Effector memory CD4-positive, alpha-beta T cell (primary cell): ENCODE measurements around the gene GSG1L.

ENCODE experiments used
- DNase-seq, 3 donors: peaks; one replicate each; pipeline ENCODE4 v3.0.0-alpha.2; 2020
- H3K27ac ChIP-seq: 2 replicates; pipeline ENCODE4 v1.7.0; 2013; ENCODE audit warnings: mild to moderate bottlenecking, low read length, moderate library complexity; ENCODE audit not compliant: insufficient read depth, poor library complexity, severe bottlenecking
- H3K27me3 ChIP-seq: replicated peaks from 2 replicates; pipeline ENCODE4 v1.7.0; 2013; ENCODE audit warnings: mild to moderate bottlenecking, low read length; ENCODE audit not compliant: insufficient read depth, control insufficient read depth, poor library complexity, severe bottlenecking
- H3K36me3 ChIP-seq: 2 replicates; pipeline ENCODE4 v1.7.0; 2013; ENCODE audit warnings: mild to moderate bottlenecking, low read length, moderate library complexity; ENCODE audit not compliant: control insufficient read depth, insufficient read depth
- H3K4me1 ChIP-seq: 2 replicates; pipeline ENCODE4 v1.7.0; 2013; ENCODE audit warnings: low read length, mild to moderate bottlenecking; ENCODE audit not compliant: control insufficient read depth, insufficient read depth, poor library complexity, severe bottlenecking
- H3K4me3 ChIP-seq: 2 replicates; pipeline ENCODE4 v1.7.0; 2013; ENCODE audit warnings: low read length, low read depth, mild to moderate bottlenecking; ENCODE audit not compliant: insufficient read depth, poor library complexity, severe bottlenecking
- H3K9me3 ChIP-seq: 2 replicates; pipeline ENCODE4 v1.7.0; 2013; ENCODE audit warnings: mild to moderate bottlenecking, low read length, moderate library complexity; ENCODE audit not compliant: control insufficient read depth

Gene GSG1L

DNA sequence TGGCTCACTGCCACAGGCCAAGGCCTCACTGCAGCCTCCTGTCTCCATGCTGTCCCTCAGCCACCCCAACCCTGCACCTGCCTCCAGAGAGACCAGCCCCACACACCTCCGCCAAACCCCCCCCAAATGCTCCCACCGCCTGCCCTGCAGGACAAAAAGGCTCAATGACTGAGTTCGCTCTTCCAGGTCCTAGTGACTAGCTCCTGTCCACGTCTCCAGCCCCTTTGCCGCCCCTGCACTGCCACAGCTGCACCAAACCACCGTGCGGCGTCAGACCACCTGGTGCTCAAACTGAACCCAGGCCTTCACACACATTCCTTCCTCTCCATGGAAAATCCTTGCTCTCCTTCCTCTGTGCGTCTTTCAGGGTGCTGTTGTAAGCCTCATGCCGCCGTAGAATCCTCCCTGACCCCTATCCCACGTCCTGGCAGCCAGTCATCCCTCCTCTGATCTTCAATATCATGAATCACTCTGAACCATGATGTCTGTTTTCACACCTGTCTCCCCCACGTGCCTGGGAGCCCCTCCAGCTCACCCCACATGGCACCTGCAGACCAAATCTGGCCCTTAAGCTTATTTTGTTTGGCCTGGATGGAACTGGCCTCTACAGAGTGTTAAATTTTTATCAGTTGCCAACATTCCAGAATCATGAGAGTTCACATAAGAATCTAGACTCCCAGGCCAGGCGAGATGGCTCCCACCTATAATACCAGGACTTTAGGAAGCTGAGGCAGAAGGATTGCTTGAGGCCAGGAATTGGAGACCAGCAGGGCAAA lies 4.3 kb upstream of the GSG1L start:
- no peak overlapping the region for H3K27ac ChIP-seq
- no peaks in the 10 kb centered on the region for H3K9me3 ChIP-seq
- H3K4me1 ChIP-seq: no peaks in the 10 kb centered on the region
- H3K4me3 ChIP-seq: no peak overlapping the region
- H3K36me3 ChIP-seq: no peaks in the 10 kb centered on the region
- no peak for DNase-seq
- no peaks in the 10 kb centered on the region for H3K27me3 ChIP-seq

DNA sequence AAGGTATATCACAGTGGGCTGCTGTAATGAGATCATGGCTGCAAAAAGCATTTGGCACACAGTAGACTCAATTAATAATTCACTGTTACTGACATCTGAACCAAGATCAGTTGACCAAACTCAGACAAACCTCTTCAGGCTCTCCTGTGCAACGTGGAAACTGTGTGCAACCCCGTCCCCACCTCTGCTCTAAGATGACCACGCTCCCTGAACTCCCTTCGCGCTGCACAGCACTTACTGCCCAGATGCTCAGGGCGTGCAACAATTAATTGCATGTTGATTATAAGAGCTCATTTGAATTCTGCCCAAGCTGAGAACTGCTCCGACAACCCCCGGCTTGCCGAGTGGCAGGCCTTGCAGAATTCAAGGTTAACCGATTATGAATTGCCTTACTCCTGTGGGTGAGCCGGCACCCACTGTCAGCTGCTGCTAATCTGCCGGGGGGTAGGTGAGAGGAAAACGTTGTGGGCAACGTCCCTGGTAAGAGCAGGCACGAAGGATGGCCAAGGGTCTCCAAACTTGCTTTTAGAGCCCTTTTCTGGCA lies 1.3 kb upstream of the GSG1L start:
- H3K36me3 ChIP-seq: no peaks in the 10 kb centered on the region
- H3K4me1 ChIP-seq: no peaks in the 10 kb centered on the region
- no peak for DNase-seq
- peaks cover 12% of the 10 kb centered on the region for H3K27me3 ChIP-seq
- no peaks in the 10 kb centered on the region for H3K9me3 ChIP-seq
- H3K27ac ChIP-seq: no peak overlapping the region
- no peak overlapping the region for H3K4me3 ChIP-seq

DNA sequence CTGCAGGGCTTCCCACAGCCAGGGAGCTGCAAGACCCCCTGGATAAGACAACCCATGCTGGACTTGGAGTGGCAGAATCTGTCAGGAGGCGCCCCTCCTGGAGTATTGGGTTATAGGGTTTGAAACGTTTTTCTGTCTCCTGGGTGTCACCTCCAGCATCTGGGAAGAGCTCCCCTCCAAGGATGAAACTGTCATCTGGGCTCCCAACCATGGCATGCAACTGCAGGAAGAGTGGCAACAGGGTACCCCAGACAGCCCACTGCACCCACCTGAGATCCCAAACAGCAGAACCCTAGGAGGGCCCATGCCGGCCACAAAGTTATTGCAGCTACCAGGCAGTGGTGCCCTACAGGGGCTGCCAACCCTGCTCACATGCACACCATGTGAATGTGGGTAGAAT lies 636 bp upstream of the GSG1L start:
- no peaks in the 10 kb centered on the region for H3K9me3 ChIP-seq
- H3K36me3 ChIP-seq: no peaks in the 10 kb centered on the region
- H3K27ac ChIP-seq: no peak overlapping the region
- no peak for DNase-seq
- no peaks in the 10 kb centered on the region for H3K4me1 ChIP-seq
- H3K4me3 ChIP-seq: no peak overlapping the region
- peaks cover 16% of the 10 kb centered on the region for H3K27me3 ChIP-seq

DNA sequence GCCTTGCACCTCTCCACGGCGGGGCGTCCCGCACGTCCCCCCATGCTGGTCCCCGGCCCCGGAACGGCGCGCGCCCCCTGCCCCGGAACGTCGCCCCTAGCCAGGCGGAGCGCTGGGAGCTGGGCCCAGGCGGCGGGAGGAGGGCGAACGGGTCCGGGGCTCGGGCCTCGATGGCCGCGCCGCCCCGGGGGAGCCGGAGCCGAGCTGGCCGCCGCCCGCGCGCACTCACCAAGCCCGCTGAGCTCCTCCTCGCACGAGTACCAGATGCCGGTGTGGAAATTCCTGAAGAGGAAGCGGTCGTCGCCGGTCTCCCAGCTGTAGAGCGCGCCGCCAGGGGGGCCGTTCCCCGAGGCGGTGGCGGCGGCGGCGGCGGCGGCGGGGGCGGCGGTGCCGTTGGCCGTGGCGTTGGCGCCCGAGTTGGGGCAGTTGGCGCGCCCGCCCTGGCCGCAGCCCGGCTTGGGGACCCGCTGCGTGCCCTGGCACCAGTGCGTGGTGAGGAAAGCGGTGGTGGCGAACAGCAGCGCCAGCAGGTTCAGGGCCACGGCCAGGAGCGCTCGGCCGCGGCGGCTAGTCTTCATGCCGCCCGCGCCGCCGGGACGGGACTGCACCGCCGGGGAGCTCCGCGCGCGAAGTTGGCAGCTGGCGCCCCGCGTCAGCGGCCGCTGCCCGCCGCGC lies 530 bp downstream of the GSG1L start:
- no peak overlapping the region for H3K4me3 ChIP-seq
- no peaks in the 10 kb centered on the region for H3K36me3 ChIP-seq
- no peak for DNase-seq
- no peak overlapping the region for H3K27ac ChIP-seq
- H3K27me3 ChIP-seq: peaks cover 16% of the 10 kb centered on the region
- H3K4me1 ChIP-seq: no peaks in the 10 kb centered on the region
- no peaks in the 10 kb centered on the region for H3K9me3 ChIP-seq

DNA sequence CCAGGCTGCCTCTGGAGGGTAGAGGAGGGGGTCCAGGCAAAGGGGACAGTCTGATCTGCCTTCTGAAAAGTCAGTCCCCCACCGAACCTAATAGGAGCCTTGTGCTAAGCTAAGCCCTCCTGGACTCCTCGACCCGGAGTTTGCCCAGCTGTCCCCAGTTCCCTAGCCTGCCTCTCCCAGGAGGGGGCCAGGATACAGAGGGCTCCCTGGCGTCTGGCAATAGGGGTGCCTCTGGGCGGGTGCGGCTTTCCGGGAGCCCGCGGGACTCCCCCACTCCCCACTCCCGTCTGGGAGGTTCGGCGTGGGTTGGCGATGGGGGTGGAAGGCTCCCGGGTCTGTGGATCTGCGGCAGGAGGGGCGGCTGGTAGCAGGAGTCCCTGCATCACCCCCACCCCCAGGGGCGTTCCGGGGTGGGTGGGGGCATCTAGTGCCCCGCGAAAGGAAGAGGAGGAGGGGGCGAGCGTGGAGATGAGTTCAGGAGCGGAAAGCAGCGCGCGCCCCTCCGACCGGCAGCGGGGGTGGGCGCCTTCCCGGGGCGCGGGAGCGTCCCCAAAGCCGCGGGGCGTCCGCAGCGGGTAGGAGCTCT lies 1.2 kb downstream of the GSG1L start:
- Histone ChIP-seq H3K36me3 (no peaks in the 10 kb centered on the region), H3K4me1 (no peaks in the 10 kb centered on the region), H3K27me3 (peaks cover 16% of the 10 kb centered on the region), H3K4me3 (no peak overlapping the region), H3K9me3 (no peaks in the 10 kb centered on the region), H3K27ac (no peak overlapping the region)
- no peak for DNase-seq

DNA sequence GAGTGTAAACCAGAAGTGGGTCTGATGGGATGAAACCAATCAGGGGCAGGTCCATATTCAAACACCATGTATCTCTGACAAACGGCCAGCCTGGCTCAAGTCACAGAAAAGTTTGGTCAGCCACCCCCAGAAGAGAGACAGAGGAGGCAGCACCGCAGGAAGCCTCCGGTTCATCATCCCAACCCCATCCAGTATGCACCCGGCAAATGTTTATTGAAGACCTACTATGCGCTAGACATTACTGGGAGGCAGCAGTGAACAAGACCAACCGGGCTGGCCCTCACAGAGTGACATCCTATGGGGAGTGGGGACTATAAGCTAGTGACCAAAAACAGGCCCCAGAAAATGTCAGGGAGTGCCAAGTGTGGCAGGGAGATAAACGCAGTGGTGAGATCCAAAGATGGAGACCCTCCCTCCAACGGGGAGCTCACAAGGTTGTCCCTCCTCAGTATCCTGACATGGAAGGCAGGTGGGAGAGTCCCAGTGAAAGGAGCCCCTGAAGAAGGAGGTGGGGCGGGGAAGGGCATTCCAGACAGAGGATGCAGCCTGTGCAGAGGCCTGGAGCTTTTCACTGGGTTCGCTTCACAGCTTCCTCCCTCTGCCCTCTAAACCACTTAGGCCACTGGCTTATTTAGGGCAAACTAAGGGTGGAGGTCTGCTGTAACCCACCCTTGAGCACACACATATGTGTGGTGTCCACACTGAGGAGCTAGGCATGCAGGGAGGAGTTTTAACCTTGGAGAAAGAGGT lies 2.0 kb downstream of the GSG1L start:
- Histone ChIP-seq H3K4me3 (no peak overlapping the region), H3K9me3 (no peaks in the 10 kb centered on the region), H3K4me1 (no peaks in the 10 kb centered on the region), H3K27me3 (peaks cover 16% of the 10 kb centered on the region), H3K27ac (no peak overlapping the region), H3K36me3 (no peaks in the 10 kb centered on the region)
- DNase-seq: no peak

DNA sequence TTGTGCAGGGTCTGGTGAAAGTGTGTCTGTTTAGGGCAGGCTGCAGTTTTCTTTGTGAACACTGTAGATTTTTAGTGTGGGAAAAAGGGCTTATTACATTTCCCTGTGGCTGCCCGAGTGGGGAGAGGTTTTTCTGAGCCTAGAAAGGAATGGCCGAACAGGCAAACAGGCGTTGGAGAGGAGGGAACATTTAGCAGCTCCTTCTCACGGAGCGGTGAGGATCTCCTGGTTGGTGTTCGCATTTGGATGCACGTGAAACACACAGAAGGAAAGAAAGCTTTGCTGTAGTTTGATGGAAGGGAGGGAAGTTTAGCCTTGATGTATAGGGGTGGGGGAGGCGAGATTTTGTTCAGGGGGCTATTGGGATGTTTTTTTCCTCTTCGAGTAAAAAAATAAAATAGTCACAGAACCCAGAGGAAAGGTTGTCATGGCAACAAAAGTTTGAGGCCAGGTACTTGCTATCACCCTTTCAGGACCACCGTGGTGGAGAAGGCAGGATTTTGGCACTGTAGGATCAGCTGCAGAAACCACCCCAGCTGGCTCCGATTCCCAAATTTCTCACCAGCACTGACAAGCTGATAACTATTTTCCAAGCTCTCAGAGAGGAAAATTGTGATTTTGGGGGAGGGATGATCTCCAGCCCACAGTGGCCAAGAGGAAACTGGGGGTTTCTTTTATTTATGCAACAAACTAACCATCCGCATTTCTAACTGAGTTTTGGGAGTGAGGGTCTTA lies 3.5 kb downstream of the GSG1L start:
- H3K27ac ChIP-seq: no peak overlapping the region
- H3K27me3 ChIP-seq: peaks cover 16% of the 10 kb centered on the region

DNA sequence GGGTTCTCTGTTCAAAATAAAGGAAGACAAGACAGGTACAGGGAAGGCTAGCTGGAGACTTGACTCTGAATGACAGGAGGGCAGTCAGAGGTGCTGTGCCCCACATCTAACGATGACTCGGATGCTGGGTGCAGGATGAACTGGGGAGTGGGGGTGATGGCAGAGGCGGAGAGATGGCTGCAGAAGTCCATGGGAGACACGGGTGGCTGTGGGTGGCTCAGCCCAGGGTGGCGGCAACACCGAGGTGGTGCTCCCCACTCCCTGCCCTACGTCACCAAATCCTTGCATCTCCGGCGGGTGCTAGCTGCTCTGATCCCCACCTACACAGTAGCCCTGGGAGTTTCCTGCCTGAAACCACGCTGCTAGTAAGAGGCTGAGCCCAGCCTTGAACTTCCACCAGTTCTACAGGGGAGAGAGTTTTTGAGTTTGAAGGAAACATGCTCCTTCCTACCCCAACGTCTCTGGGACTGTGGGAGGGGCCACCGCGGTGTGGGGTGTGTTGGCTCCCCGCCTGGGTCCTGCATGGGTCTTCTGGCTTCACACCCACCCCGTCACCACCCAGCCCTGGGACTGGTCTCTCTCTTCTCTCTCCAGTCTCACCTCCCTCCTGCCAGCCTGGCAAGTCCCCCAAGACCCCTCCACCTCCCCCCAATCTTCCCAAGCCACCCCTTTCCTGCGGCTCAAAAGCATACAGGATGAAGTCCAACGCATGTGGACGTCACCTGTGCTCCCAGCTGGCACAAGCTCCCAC lies 4.5 kb downstream of the GSG1L start:
- Histone ChIP-seq H3K9me3 (no peaks in the 10 kb centered on the region), H3K27me3 (peaks cover 16% of the 10 kb centered on the region), H3K4me1 (no peaks in the 10 kb centered on the region), H3K27ac (no peak overlapping the region), H3K36me3 (no peaks in the 10 kb centered on the region), H3K4me3 (no peak overlapping the region)
- no peak for DNase-seq

More for the DNA sequence above, 3.5 kb downstream of the GSG1L start:
- no peak overlapping the region for H3K4me3 ChIP-seq
- H3K36me3 ChIP-seq: no peaks in the 10 kb centered on the region
- no peak for DNase-seq
- H3K4me1 ChIP-seq: no peaks in the 10 kb centered on the region
- no peaks in the 10 kb centered on the region for H3K9me3 ChIP-seq

DNA sequence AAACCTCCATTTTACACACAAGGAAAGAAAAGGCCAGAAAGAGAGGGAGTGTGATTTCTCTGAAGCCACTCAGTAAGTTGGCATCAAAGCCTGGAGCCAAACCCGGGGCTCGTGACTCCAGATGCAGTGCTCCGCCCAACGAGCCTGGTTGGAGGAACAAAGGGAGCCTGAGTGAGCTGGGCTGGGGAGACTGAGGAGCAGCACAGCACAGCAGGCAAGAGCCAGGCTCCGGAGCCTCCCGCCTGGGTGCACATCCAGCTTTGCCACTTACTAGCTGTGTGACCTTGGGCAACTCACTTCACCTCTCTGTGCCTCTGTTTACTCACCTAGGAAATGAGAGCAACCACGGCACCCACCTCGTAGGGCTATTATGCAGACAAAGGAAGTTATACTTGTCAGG lies 5.6 kb downstream of the GSG1L start:
- H3K27ac ChIP-seq: no peak overlapping the region
- H3K4me3 ChIP-seq: no peak overlapping the region
- peaks cover 16% of the 10 kb centered on the region for H3K27me3 ChIP-seq
- H3K4me1 ChIP-seq: no peaks in the 10 kb centered on the region
- no peak for DNase-seq
- H3K36me3 ChIP-seq: no peaks in the 10 kb centered on the region
- no peaks in the 10 kb centered on the region for H3K9me3 ChIP-seq
